DMS79 (cell line): Measurements from ENCODE around the gene SPRYD4.
"Not testable (repeated sequence)": the region's sequence is repeated elsewhere in the genome, so short reads cannot be mapped to it uniquely, and the experiment has no call there.

ENCODE experiments used
- DNase-seq: peaks from one replicate; lab custom pipeline; 2025; lab: John Stamatoyannopoulos, UW

SPRYD4 gene

DNA sequence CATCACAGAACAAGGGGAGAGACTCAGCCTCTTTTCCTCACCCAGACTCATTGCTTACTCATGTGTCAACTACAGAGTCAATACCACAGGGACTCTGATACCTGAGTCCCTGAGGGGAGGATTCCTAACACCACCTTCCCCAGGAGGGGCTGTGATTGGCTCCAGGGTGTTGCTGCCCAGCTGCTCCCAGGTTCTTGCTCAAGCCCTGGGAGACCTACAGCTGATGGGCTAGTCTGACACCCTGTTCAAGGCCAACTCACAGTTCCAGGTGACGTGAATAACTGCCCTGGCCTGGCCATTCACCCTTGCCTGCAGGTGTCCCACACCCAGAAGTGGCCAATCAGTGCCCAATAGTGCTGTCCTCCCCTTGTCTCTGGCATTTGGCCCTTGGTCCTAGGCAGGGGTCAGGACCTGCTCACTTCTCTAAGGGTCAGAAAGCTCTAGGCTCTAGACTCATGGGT lies 8.6 kb downstream of the SPRYD4 start:
- DNase-seq = no peak

DNA sequence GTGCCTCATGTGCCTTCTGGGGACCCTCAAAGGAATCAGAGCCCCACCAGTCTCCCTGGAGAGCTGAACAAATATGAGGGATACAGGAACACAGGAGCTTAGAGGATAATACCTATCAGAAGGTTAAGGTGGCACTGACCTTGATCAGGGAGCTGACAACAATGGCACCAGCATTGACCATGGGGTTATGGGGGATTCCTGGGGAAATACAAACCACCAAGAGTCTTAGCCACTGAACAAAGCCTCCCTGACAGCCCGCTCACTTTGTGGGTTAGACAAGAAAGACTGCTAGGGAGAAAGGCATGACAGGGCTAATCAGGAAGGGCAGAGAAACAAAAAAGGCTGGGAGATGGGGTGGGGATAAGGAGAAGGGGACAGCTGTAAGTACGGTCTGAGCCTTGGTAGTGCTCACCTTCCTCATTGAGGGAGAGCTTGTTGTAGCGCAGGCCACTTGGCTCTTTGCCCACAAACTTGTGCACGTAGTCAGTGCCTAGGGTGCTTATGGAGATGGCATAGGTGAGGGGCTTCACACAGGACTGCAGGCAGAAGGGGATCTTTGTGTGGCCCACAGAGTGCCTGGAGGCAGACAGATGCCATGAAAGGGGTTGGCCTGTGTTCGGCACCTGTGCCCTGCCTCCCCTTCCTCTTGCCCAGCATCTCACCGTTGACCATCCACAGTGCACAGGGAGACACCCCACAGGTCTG lies 9.3 kb downstream of the SPRYD4 start:
- DNase-seq = no peak

DNA sequence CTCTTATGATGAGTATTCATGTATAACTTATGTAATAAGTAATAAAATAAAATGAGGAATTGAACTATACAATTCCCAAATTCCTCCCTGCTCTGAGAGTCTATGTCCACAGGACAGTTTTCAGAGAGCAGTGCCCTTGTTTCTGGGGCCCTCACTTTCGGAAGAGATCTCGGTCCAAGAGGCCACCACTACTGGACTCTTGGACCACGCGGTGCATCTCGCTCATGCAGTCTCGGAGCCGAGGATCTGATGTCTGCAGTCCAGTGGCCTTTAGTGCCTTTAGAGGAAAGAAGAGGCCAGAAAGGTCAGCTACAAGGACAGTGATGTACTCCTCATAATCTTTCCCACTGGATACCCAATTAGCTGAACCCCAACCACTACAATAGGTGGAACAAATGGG lies 11.2 kb downstream of the SPRYD4 start:
- no peak for DNase-seq

DNA sequence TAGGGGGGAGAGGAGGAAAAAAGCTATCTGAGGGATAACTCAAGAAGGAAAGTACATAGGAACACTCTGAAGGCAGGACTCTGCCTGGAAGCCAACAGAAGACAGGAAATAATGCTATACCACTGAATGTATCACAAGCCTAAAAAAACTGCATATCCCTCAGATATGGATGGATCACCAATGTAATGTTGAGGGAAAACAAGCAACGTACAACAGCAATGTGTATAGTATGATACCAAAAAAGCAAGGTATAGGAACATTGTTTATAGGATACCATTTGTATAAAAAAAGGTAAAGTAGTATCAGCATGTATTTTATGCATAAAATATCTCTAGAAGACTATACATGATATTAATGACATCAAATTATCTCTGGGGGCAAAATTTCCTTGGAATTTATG lies 16.2 kb downstream of the SPRYD4 start:
- no peak for DNase-seq

DNA sequence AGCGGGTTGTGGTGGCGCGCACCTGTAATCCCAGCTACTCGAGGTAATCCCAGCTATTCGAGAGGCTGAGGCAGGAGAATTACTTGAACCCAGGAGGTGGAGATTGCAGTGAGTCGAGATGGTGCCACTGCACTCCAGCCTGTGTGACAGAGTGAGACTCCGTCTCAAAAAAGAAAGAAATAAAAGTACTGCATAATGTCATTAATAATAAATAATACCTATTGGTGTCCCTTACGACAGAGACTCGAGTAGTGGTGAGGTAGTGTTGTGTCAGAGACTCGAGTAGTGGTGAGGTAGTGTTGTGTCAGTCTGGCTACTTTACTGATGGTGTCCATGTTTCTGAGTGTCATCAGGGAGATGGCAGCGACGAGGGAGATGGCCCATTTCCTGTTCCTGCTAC lies 18.3 kb downstream of the SPRYD4 start:
- DNase-seq = no peak

DNA sequence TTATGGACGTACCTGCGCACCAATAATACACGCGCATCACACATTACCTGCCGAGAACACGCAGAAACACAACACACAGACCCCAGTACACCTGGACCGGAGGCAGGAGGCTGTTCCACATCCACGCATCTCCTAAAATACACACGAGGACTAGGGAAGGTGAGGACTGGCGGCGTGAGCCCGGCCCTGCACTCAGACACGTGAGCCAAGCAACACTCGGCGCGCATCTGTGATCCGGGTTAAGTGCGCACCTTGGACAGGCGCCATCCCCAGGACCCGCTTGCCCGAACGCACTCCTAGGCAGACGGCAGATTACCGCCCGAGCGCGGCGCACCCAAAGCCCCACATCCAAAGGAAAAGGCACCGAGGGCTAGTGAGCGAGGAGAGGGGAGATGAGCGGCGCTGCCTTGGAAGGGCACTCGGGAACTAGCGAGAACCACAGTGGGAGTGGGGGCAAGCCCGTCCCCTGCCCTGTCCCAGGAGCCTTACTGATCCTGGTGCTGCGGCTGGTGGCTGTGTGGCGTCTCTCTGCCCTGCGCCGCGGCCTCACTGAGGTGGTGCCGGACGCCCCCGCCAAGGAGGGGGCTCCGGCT lies 19.2 kb downstream of the SPRYD4 start:
- DNase-seq = peak; percentile 31

DNA sequence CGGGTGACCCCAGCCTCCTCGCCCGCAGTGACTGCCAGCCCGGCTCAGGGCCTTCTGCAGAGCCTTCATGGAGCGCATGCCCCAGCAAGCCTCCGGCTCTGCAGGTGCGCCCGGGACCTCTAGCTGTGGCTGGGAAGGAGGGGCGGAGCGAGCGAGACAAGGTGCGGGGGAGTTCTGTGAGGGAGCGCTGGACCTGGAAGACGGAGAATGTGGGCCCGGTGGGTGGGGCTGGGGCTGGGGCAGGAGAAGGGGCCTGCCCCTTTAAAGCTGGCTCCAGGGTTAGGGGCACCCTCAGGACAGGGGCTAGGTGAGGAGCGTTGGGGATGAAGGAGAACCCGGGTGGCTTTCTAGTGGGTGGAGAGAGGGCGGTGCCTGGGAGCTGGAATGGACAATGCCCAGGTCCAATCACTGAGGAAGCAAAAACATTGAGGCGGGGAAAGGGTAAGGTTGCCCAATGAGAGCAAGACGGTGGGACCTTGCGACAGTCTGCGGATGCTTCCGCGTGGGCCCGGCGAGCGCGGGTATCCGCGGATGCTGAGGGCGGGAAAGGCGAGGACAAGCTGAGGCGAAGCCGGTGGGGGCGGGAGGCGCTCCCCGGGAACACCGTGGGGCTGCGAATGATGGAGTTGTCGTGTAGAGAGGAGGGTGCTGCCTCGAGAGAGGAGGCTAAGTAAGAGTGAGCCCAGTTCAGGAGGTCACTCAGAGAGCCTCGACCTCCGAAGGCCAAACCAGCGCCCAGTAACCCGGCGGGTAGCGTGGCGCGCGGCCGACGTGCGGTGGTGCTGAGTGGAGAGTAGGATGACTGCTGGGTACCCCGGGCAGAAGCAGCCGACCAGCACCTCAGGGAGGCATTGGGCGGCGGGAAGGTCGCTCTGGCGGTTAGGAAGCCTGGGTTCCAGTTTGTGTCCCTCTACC lies 19.9 kb downstream of the SPRYD4 start, which contains the start of gene GLS2:
TSS of gene GLS2 (minus strand) at position 121 of the 915 bp plus-strand sequence. CDS start at position 78, 43 bp downstream.
- peak; percentile 50 for DNase-seq

DNA sequence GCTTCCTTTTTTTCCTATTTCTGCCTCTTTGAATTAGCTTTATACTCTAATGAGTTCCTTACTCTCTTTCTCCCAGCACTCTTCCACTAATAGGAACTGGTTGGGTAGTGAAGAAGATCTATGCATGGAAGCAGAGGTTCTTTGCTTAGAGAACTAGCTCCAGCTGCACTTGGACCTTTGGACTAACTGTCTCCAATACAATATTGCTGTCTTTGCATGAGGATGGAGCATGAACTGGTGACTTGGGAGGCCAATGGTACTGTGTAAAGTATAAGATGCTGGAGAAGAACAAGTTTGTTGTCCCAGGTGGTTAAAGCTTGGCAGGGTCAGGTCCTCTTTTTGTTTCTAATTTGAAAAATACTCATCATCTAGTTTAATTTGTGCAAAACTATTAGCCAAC lies 22.0 kb downstream of the SPRYD4 start:
- DNase-seq = no peak

DNA sequence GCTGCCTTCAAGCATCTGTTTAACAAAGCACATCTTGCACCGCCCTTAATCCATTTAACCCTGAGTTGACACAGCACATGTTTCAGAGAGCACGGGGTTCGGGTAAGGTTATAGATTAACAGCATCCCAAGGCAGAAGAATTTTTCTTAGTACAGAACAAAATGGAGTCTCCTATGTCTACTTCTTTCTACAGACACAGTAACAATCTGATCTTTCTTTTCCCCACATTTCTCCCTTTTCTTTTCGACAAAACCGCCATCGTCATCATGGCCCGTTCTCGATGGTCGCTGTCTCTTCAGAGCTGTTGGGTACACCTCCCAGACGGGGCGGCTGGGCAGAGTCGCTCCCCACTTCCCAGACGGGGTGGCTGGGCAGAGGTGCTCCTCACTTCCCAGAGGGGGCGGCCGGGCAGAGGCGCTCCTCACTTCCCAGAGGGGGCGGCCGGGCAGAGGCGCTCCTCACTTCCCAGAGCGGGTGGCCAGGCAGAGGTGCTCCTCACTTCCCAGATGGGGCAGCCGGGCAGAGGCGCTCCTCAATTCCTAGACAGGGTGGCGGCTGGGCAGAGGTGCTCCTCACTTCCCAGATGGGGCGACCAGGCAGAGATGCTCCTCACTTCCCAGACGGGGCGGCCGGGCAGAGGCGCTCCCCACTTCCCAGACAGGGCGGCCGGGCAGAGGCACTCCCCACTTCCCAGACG lies 25.2 kb downstream of the SPRYD4 start:
- DNase-seq = not testable (repeated sequence)

DNA sequence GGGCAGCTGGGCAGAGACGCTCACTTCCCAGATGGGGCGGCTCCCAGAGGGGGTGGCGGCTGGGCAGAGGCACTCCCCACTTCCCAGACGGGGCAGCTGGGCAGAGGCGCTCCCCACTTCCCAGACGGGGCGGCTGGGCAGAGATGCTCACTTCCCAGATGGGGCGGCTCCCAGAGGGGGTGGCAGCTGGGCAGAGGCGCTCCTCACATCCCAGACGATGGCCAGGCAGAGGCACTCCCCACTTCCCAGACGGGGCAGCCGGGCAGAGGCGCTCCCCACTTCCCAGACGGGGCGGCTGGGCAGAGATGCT lies 25.7 kb downstream of the SPRYD4 start:
- DNase-seq = not testable (repeated sequence)

DNA sequence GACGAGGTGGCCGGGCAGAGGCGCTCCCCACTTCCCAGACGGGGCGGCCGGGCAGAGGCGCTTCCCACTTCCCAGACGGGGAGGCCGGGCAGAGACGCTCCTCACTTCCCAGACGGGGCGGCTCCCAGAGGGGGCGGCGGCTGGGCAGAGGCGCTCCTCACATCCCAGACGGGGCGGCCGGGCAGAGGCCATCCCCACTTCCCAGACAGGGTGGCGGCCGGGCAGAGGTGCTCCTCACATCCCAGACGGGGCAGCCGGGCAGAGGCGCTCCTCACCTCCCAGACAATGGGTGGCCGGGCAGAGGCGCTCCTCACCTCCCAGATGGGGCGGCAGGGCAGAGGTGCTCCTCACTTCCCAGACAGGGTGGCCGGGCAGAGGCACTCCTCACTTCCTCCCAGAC lies 26.1 kb downstream of the SPRYD4 start:
- not testable (repeated sequence) for DNase-seq

DNA sequence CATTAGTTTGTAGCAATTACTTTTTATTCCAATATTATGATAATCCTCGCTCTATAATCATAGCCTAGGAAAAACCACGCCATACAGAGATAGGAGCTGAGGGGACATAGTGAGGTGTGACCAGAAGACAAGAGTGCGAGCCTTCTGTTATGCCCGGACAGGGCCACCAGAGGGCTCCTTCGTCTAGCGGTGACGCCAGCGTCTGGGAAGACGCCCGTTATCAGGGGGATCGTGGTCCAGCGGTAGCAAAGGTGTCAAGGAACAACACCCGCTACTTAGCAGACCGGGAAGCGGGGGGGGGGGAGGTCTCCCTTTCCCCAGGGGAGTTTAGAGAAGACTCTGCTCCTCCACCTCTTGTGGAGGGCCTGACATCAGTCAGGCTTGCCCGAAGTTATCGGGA lies 28.3 kb downstream of the SPRYD4 start:
- not testable (repeated sequence) for DNase-seq

DNA sequence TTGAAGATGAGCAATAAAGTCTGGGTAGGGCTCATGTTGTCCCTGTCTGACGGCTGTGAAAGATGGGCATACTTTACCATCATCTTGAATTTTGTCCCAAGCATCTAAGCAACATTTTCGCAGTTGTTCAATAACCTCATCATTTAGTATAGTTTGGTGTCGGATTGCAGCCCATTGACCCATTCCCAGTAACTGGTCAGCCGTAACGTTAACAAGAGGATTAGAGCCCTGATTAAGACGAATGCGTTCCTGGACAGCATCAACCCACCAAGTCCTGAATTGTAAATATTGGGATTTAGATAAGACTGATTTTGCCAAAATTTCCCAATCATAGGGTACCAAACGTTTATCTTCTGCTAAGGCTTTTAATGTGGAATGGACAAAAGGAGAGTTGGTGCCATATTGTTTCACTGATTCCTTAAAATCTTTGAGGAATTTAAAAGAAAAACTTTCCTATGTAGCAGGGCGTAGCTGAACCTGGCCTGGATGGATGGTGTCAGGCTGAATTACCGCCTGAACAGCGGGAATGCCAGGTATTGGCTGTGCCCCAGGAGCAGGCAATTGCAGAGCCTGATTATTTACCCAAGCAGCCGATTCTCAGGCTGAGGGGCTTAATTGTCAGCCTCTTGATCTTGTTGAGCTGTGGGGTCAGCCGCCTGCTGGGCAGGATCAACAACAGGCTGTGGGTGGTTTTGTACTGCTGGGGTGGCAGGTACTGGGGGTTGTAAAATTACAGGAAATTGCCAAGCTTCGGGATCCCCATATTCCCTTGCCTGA lies 29.9 kb downstream of the SPRYD4 start:
- not testable (repeated sequence) for DNase-seq

DNA sequence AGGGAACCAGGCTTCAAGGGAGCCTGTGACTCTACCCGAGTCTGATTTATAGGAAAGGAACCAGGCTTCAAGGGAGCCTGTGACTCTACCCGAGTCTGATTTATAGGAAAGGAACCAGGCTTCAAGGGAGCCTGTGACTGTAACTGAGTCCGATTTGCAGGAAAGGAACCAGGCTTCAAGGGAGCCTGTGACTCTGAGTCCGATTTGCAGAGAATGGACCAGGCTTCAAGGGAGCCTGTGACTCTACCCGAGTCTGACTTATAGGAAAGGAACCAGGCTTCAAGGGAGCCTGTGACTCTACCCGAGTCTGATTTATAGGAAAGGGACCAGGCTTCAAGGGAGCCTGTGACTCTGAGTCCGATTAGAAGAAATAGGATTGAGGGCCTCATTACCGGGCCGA lies 31.1 kb downstream of the SPRYD4 start:
- DNase-seq = not testable (repeated sequence)

DNA sequence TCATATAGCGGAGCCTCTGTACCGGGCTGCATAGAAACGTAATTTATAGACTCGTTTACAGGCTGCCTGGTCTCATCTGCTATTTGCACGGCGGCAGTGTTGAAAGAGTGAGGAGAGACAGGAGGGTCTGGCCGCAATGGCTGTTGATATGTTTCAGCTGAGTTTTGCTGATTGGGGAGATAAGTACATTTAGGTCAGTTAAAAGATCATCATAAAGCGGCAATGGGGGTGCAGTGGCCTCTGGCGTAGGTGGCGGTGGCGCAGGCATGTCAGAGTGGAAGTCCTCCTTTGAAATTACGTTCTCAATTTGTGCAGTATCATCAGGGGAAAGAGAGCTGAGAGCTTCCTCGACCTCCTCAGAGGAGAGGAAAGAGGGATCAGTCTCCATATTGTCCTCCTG lies 31.5 kb downstream of the SPRYD4 start:
- DNase-seq = not testable (repeated sequence)

DNA sequence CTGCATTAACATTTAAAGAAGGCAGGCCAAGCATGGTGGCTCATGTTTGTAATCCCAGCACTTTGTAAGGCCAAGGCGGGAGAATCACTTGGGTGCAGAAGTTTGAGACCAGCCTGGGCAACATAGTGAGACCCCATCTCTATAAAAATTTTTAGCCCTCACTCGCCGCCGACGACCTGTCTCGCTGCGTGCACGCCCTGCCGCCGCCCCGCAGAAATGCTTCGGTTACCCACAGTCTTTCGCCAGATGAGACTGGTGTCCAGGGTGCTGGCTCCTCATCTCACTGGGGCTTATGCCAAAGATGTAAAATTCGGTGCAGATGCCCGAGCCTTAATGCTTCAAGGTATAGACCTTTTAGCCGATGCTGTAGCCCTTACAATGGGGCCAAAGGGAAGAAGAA lies 42.4 kb downstream of the SPRYD4 start:
- DNase-seq = no peak

DNA sequence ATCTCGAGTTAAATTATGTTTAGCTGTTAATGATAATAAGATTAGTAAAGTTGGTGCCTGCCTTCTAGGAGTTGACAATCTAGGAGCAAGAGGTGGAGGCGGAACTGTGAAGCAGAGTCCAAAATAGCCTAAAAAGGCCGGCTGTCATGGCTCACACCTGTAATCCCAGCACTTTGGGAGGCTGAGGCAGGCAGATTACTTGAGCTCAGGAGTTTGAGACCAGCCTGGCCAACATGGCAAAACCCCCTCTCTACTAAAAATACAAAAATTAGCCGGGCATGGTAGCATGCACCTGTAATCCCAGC lies 45.6 kb downstream of the SPRYD4 start:
- not testable (repeated sequence) for DNase-seq

DNA sequence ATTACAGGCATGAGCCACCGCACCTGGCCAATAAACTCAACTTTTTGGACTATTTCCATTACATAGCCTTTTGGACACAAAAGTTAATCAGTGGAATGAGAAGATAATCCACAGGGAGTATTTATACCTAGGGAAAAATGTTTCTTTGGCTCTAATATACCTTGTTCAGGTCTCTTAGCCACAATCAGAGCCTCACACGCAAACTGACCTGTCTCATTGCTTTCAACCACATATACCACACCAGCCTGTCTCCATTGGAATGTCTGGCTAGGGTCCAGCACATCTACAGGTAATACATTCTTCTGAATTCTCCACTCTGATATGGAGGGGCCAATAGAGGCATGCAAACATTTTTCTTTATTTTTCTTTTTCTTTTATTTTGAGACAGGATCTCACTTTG lies 49.5 kb downstream of the SPRYD4 start:
- DNase-seq = no peak

DNA sequence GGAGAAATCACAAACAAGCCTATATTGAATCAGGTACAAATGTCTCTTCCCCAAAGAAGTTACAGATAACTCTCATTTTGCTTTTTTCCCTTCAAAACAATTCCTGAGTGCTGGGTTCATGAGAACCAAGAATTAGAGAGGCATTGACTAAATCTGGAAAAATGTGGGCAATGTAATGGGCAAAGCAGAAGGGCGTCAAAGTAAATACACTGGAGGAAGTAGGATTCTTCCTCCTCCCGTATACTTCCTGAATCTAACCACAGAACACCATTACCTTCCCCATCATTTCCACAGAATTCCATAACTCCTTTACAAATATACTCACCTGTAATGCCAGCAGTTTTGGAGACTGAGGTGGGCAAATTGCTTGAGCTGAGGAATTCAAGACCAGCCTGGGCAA lies 50.2 kb downstream of the SPRYD4 start:
- DNase-seq = no peak

DNA sequence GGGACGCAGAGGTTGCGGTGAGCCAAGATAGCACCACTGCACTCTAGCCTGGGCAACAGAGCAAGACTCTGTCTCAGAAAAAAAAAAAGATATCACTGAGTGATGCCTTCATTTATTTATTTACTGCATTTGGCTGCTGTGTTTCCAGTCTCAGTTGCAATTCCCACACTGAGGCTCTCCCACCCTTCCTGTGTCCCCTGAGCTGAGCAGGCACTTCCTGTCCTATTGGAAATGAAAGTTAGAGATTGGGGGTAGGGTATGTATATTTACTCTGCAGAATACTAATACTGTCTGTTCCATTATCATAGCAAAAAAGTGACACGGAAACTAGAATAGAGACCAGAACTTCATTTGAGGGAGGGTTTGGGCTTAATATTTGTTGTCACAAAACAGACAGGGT lies 51.7 kb downstream of the SPRYD4 start:
- no peak for DNase-seq

DNA sequence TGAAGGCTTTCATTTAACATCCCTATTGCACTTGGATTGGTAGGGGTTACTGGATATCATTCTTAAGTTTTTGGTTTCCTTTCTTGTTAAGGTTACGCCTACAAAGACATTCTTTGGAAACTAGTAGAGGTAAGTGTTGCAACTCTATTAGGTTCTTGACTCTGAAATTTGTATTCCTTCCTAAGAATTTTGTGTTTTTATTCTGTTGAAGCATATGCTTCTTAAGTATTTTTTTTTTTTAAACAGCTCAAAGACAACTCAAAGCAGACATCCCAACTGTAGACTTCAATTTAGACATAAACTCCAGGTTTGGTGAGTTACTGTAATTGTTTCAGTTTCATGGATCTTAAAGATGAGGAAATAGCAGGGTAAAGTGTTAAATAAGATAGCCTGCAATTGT lies 52.1 kb downstream of the SPRYD4 start:
- no peak for DNase-seq

DNA sequence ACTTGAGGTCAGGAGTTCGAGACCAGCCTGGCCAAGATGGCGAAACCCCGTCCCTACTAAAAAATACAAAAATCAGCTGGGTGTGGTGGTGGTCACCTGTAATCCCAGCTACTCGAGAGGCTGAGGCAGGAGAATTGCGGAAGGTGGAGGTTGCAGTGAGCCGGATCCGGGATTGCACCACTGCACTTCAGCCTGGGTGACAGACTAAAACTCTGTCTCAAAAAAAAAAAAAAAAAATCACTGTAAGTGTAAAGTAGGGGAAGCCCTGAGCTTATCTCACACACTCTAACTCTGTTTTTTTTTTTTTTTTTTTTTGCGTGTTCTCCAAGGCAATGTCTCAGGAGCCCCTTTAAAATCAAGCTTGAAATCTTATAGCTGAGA lies 52.8 kb downstream of the SPRYD4 start:
- DNase-seq = no peak
